HAP-1 (cell line): ENCODE data around the gene RHOJ.
A peak's percentile ranks its signal among the peaks of the same experiment; 100 is the strongest.
"Not testable (repeated sequence)": the region's sequence is repeated elsewhere in the genome, so short reads cannot be mapped to it uniquely, and the experiment has no call there.

ENCODE experiments used
- DNase-seq, 2 experiments: peaks; one replicate each; pipeline ENCODE4 v3.0.0-alpha.2; 2016 to 2020; ENCODE audit warnings: low spot score in 2 of 2
- H3K27me3 ChIP-seq: fragments of 250-450 bp; sonication (Bioruptor Pico); 2 replicates; pipeline ENCODE4 v1.5.1; 2020; ENCODE audit warnings: low read depth, mild to moderate bottlenecking, moderate library complexity
- H3K36me3 ChIP-seq: fragments of 250-450 bp; sonication (Bioruptor Pico); replicated peaks from 2 replicates; pipeline ENCODE4 v1.5.1; 2020; ENCODE audit warnings: mild to moderate bottlenecking
- H3K4me1 ChIP-seq: fragments of 250-450 bp; sonication (Bioruptor Pico); 2 replicates; pipeline ENCODE4 v1.5.1; 2020; ENCODE audit warnings: mild to moderate bottlenecking
- H3K4me3 ChIP-seq: fragments of 250-450 bp; sonication (Bioruptor Pico); 2 replicates; pipeline ENCODE4 v1.5.1; 2020; ENCODE audit warnings: mild to moderate bottlenecking, moderate library complexity
- H3K9me3 ChIP-seq: fragments of 250-450 bp; sonication (Bioruptor Pico); 2 replicates; pipeline ENCODE4 v1.5.1; 2020; ENCODE audit warnings: mild to moderate bottlenecking, moderate library complexity
- in situ Hi-C: fragments of 300-500 bp; cut with MboI; formaldehyde crosslinking; loops from 3 replicates; pipeline ENCODE4 v1.14.3; 2020; ENCODE audit warnings: low sequenced_read_pairs, inconsistent platforms, mixed read lengths

Gene RHOJ

GRCh38 chr14:63204407-63205043 lies at the start of gene RHOJ:
Gene RHOJ (plus strand): TSS chr14:63204443. CDS start chr14:63204870, 427 bp downstream.
- H3K27me3 ChIP-seq, result no peaks in the 10 kb centered on the region
- H3K4me1 ChIP-seq, result no peaks in the 10 kb centered on the region
- in situ Hi-C loops, result no loop called here
- no peaks in the 10 kb centered on the region for H3K9me3 ChIP-seq
- no peak within 1 kb of the TSS for H3K4me3 ChIP-seq
- no peak for DNase-seq
- H3K36me3 ChIP-seq, result no peaks in the 10 kb centered on the region

- DNase-seq, result no peak
- H3K4me3 ChIP-seq, result no peak overlapping the region
- H3K4me1 ChIP-seq, result no peaks in the 10 kb centered on the region
- no peaks in the 10 kb centered on the region for H3K36me3 ChIP-seq
- H3K9me3 ChIP-seq, result no peaks in the 10 kb centered on the region; the same call in 1 of the 2 replicates
- in situ Hi-C loops, result no loop called here
- no peaks in the 10 kb centered on the region for H3K27me3 ChIP-seq
Measured at GRCh38 chr14:63155511-63156185, 48.6 kb upstream of the RHOJ start.

GRCh38 chr14:63157195-63157594 lies 47.0 kb upstream of the RHOJ start:
- no peaks in the 10 kb centered on the region for H3K36me3 ChIP-seq
- in situ Hi-C loops, result no loop called here
- DNase-seq, result no peak
- no peak overlapping the region for H3K4me3 ChIP-seq
- H3K27me3 ChIP-seq, result no peaks in the 10 kb centered on the region
- H3K9me3 ChIP-seq, result no peaks in the 10 kb centered on the region; the same call in 1 of the 2 replicates
- no peaks in the 10 kb centered on the region for H3K4me1 ChIP-seq

- no peaks in the 10 kb centered on the region for H3K4me1 ChIP-seq
- in situ Hi-C loops, result no loop called here
- H3K27me3 ChIP-seq, result no peaks in the 10 kb centered on the region
- DNase-seq, result no peak
- H3K9me3 ChIP-seq, result no peaks in the 10 kb centered on the region; the same call in 1 of the 2 replicates
- no peak overlapping the region for H3K4me3 ChIP-seq
- no peaks in the 10 kb centered on the region for H3K36me3 ChIP-seq
Measured at GRCh38 chr14:63163306-63163705, 40.9 kb upstream of the RHOJ start.

- Histone ChIP-seq H3K36me3 (no peaks in the 10 kb centered on the region), H3K9me3 (no peaks in the 10 kb centered on the region; the same call in 1 of the 2 replicates), H3K4me1 (no peaks in the 10 kb centered on the region), H3K4me3 (no peak overlapping the region), H3K27me3 (no peaks in the 10 kb centered on the region)
- in situ Hi-C loops, result no loop called here
- DNase-seq, result no peak
Measured at GRCh38 chr14:63164108-63164683, 40.0 kb upstream of the RHOJ start.

GRCh38 chr14:63165267-63165666 lies 39.0 kb upstream of the RHOJ start:
- H3K4me3 ChIP-seq, H3K9me3 ChIP-seq, in situ Hi-C loops, H3K36me3 ChIP-seq, DNase-seq, H3K27me3 ChIP-seq, H3K4me1 ChIP-seq: not testable (repeated sequence)

- H3K4me1 ChIP-seq, result no peaks in the 10 kb centered on the region
- H3K4me3 ChIP-seq, result no peak overlapping the region
- H3K36me3 ChIP-seq, result no peaks in the 10 kb centered on the region
- DNase-seq, result no peak
- in situ Hi-C loops, result no loop called here
- no peaks in the 10 kb centered on the region for H3K9me3 ChIP-seq
- H3K27me3 ChIP-seq, result no peaks in the 10 kb centered on the region
Measured at GRCh38 chr14:63167044-63167443, 37.2 kb upstream of the RHOJ start.

GRCh38 chr14:63174760-63175191 lies 29.5 kb upstream of the RHOJ start:
- in situ Hi-C loops, result loop anchor here (10.0 kb wide), 1 partner anchor 100 kb away; no protein-coding TSS in a partner anchor
- no peak overlapping the region for H3K4me3 ChIP-seq
- no peaks in the 10 kb centered on the region for H3K9me3 ChIP-seq
- DNase-seq, result peak; percentile 34 to 53
- H3K4me1 ChIP-seq, result peaks cover 4% of the 10 kb centered on the region
- no peaks in the 10 kb centered on the region for H3K36me3 ChIP-seq
- no peaks in the 10 kb centered on the region for H3K27me3 ChIP-seq

GRCh38 chr14:63175531-63175930 lies 28.7 kb upstream of the RHOJ start:
- Histone ChIP-seq H3K4me1 (peaks cover 4% of the 10 kb centered on the region), H3K4me3 (no peak overlapping the region), H3K9me3 (no peaks in the 10 kb centered on the region), H3K27me3 (no peaks in the 10 kb centered on the region), H3K36me3 (no peaks in the 10 kb centered on the region)
- in situ Hi-C loops, result loop anchor here (10.0 kb wide), 1 partner anchor 99 kb away; no protein-coding TSS in a partner anchor
- no peak for DNase-seq

GRCh38 chr14:63178912-63179311 lies 25.3 kb upstream of the RHOJ start:
- H3K4me3 ChIP-seq, result no peak overlapping the region
- in situ Hi-C loops, result loop anchor here (10.0 kb wide), 1 partner anchor 96 kb away; no protein-coding TSS in a partner anchor
- H3K36me3 ChIP-seq, result no peaks in the 10 kb centered on the region
- H3K9me3 ChIP-seq, result no peaks in the 10 kb centered on the region
- no peaks in the 10 kb centered on the region for H3K27me3 ChIP-seq
- DNase-seq, result no peak
- peaks cover 4% of the 10 kb centered on the region for H3K4me1 ChIP-seq

GRCh38 chr14:63179383-63179782 lies 24.9 kb upstream of the RHOJ start:
- in situ Hi-C loops, result loop anchor here (10.0 kb wide), 1 partner anchor 95 kb away; no protein-coding TSS in a partner anchor
- H3K9me3 ChIP-seq, result no peaks in the 10 kb centered on the region
- no peaks in the 10 kb centered on the region for H3K36me3 ChIP-seq
- DNase-seq, result no peak
- H3K4me3 ChIP-seq, result no peak overlapping the region
- H3K27me3 ChIP-seq, result no peaks in the 10 kb centered on the region
- peaks cover 2% of the 10 kb centered on the region for H3K4me1 ChIP-seq

GRCh38 chr14:63180011-63180410 lies 24.2 kb upstream of the RHOJ start:
- Histone ChIP-seq H3K9me3 (no peaks in the 10 kb centered on the region), H3K4me1 (no peaks in the 10 kb centered on the region), H3K4me3 (no peak overlapping the region), H3K36me3 (no peaks in the 10 kb centered on the region), H3K27me3 (no peaks in the 10 kb centered on the region)
- no peak for DNase-seq
- in situ Hi-C loops, result no loop called here

- Histone ChIP-seq H3K27me3 (no peaks in the 10 kb centered on the region), H3K9me3 (no peaks in the 10 kb centered on the region), H3K4me3 (no peak overlapping the region), H3K36me3 (no peaks in the 10 kb centered on the region), H3K4me1 (no peaks in the 10 kb centered on the region)
- in situ Hi-C loops, result no loop called here
- DNase-seq, result no peak
Measured at GRCh38 chr14:63182968-63183367, 21.3 kb upstream of the RHOJ start.

GRCh38 chr14:63186453-63186852 lies 17.8 kb upstream of the RHOJ start:
- no peak overlapping the region for H3K4me3 ChIP-seq
- H3K9me3 ChIP-seq, result no peaks in the 10 kb centered on the region
- no peaks in the 10 kb centered on the region for H3K36me3 ChIP-seq
- DNase-seq, result no peak
- no peaks in the 10 kb centered on the region for H3K4me1 ChIP-seq
- in situ Hi-C loops, result no loop called here
- no peaks in the 10 kb centered on the region for H3K27me3 ChIP-seq
